ENCODE measurements around the gene PSME4. TPM values are rescaled to one million over a fixed set of nuclear protein-coding genes. Genes with fewer than 3 reads are reported as not detected.

Gene PSME4
- total RNA-seq, 4 donors from 2014 or later = 20.0 to 94.5 (median 78.8) TPM

GRCh38 chr2:53998834-53999233 is 28.0 kb upstream of the PSME4 start:
- DNase-seq = no peak
- Histone ChIP-seq H3K36me3 (no peaks in the 10 kb centered on the region), H3K27me3 (no peaks in the 10 kb centered on the region), H3K4me3 (no peak overlapping the region), H3K4me1 (no peaks in the 10 kb centered on the region), H3K9me3 (no peaks in the 10 kb centered on the region), H3K27ac (peak overlapping the region in 1 of 2 donors; percentile 38)
- intact Hi-C loops (cut with DNase I; ENCODE audit: low total_unique reads) = no loop called here
- no peak for TF ChIP-seq POLR2A (IDR thresholded peaks at IDR 0.05)
- no peak for TF ChIP-seq CTCF (IDR thresholded peaks at IDR 0.05)

- intact Hi-C loops (cut with DNase I; ENCODE audit: low total_unique reads) = no loop called here
- TF ChIP-seq CTCF (IDR thresholded peaks at IDR 0.05) (no peak), POLR2A (IDR thresholded peaks at IDR 0.05) (no peak)
- no peaks in the 10 kb centered on the region for H3K4me1 ChIP-seq
- no peaks in the 10 kb centered on the region for H3K27me3 ChIP-seq
- H3K9me3 ChIP-seq = no peaks in the 10 kb centered on the region
- DNase-seq = no peak
- H3K4me3 ChIP-seq = no peak overlapping the region
- H3K36me3 ChIP-seq = no peaks in the 10 kb centered on the region
- H3K27ac ChIP-seq = peak overlapping the region in 1 of 2 donors; percentile 19
Measured at GRCh38 chr2:53994818-53995808, 24.3 kb upstream of the PSME4 start.

GRCh38 chr2:53991948-53992347 is 21.2 kb upstream of the PSME4 start:
- DNase-seq = no peak
- H3K36me3 ChIP-seq = no peaks in the 10 kb centered on the region
- TF ChIP-seq CTCF (IDR thresholded peaks at IDR 0.05) (no peak), POLR2A (IDR thresholded peaks at IDR 0.05) (no peak)
- intact Hi-C loops (cut with DNase I; ENCODE audit: low total_unique reads) = no loop called here
- no peak overlapping the region for H3K4me3 ChIP-seq
- H3K9me3 ChIP-seq = no peaks in the 10 kb centered on the region
- no peak overlapping the region for H3K27ac ChIP-seq
- no peaks in the 10 kb centered on the region for H3K4me1 ChIP-seq
- H3K27me3 ChIP-seq = no peaks in the 10 kb centered on the region

- TF ChIP-seq POLR2A (IDR thresholded peaks at IDR 0.05) (no peak), CTCF (IDR thresholded peaks at IDR 0.05) (no peak)
- intact Hi-C loops (cut with DNase I; ENCODE audit: low total_unique reads) = no loop called here
- Histone ChIP-seq H3K27ac (peak overlapping the region in 1 of 2 donors; percentile 79), H3K36me3 (no peaks in the 10 kb centered on the region), H3K9me3 (no peaks in the 10 kb centered on the region), H3K27me3 (no peaks in the 10 kb centered on the region), H3K4me1 (no peaks in the 10 kb centered on the region), H3K4me3 (no peak overlapping the region)
- no peak for DNase-seq
Measured at GRCh38 chr2:53989210-53989862, 18.5 kb upstream of the PSME4 start.
